ENCODE results near the gene ANO1.

- TF ChIP-seq EZH2 (IDR thresholded peaks at IDR 0.05; ENCODE audit: low read length, unreplicated experiment) = no peak
- TF ChIP-seq, protein P1, sequence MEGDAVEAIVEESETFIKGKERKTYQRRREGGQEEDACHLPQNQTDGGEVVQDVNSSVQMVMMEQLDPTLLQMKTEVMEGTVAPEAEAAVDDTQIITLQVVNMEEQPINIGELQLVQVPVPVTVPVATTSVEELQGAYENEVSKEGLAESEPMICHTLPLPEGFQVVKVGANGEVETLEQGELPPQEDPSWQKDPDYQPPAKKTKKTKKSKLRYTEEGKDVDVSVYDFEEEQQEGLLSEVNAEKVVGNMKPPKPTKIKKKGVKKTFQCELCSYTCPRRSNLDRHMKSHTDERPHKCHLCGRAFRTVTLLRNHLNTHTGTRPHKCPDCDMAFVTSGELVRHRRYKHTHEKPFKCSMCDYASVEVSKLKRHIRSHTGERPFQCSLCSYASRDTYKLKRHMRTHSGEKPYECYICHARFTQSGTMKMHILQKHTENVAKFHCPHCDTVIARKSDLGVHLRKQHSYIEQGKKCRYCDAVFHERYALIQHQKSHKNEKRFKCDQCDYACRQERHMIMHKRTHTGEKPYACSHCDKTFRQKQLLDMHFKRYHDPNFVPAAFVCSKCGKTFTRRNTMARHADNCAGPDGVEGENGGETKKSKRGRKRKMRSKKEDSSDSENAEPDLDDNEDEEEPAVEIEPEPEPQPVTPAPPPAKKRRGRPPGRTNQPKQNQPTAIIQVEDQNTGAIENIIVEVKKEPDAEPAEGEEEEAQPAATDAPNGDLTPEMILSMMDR (conservative IDR thresholded peaks at IDR 0.05; ENCODE audit: low read depth, low read length) = no peak
- no peak for TF ChIP-seq EZH2phosphoT487 (IDR thresholded peaks at IDR 0.05; ENCODE audit: borderline replicate concordance, low read length)
Measured at GRCh38 chr11:70209391-70209912, 131.3 kb downstream of the ANO1 start.

All from PC-3 (cell line).